ENCODE results near the gene PELI2. TPM values are rescaled to one million over a fixed set of nuclear protein-coding genes. Genes with fewer than 3 reads are reported as not detected.

The PELI2 gene
- total RNA-seq, 3 donors from 2014 or later (not counting 1 experiment from before 2014, with no cell fraction given): 16.4 to 25.0 (median 24.9) TPM

DNA sequence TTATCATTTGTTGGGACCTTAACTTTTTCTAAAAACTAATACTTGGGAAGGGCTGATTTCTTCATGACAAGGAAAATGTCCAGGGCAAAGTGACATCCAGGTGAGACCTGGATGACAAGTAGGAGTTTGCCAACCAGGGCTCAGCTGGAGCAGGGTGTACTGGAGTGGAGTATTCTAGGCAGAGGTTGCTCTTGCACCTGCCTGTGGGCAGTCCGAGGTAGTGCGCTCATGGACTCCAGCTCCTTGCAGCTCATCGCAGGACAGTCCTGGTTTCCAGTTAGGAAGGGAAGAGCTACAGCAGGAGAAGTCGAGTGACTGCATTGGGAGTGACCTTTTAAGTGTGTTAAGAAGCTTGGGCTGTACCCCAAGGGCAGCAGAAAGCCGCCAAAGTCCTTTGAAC is 175.9 kb downstream of the PELI2 start:
- H3K27me3 ChIP-seq (ENCODE audit: control insufficient read depth, insufficient read depth, low read length): no peaks in the 10 kb centered on the region
- H3K27ac Mint-ChIP-seq: no peak overlapping the region
- 83% methylated on average over 5 of the region's 5 CpGs for WGBS (ENCODE audit: insufficient coverage)

DNA sequence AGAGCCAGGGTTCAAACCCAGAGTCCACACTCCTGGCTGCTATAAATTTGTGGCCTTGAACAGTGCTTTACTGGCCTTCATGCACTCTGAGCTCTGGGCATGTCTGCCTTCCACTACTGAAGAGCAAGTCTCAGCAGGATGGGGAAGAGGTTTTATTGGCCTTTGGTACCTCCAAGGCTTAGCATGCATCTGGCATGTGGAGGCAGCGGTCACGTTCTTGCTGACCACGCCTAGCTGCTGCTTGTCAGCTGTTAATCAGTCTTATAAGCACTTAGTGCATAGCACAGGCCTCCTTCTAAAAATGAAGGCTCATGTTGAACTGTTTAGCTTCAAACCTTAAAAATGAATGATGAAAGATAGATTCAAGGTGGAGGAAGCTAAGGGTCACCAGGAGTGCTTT is 177.5 kb downstream of the PELI2 start:
- TF ChIP-seq, protein P1, sequence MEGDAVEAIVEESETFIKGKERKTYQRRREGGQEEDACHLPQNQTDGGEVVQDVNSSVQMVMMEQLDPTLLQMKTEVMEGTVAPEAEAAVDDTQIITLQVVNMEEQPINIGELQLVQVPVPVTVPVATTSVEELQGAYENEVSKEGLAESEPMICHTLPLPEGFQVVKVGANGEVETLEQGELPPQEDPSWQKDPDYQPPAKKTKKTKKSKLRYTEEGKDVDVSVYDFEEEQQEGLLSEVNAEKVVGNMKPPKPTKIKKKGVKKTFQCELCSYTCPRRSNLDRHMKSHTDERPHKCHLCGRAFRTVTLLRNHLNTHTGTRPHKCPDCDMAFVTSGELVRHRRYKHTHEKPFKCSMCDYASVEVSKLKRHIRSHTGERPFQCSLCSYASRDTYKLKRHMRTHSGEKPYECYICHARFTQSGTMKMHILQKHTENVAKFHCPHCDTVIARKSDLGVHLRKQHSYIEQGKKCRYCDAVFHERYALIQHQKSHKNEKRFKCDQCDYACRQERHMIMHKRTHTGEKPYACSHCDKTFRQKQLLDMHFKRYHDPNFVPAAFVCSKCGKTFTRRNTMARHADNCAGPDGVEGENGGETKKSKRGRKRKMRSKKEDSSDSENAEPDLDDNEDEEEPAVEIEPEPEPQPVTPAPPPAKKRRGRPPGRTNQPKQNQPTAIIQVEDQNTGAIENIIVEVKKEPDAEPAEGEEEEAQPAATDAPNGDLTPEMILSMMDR (IDR thresholded peaks at IDR 0.05): no peak
- ATAC-seq (no peak), DNase-seq (no peak)
- no peaks in the 10 kb centered on the region for H3K36me3 Mint-ChIP-seq
- Histone ChIP-seq H3K36me3 (ENCODE audit: control insufficient read depth, insufficient read depth, low read length) (peaks cover 2% of the 10 kb centered on the region), H3K27me3 (ENCODE audit: control insufficient read depth, insufficient read depth, low read length) (no peaks in the 10 kb centered on the region), H3K4me1 (ENCODE audit: control insufficient read depth, insufficient read depth, low read length) (no peaks in the 10 kb centered on the region), H3K9me3 (ENCODE audit: control insufficient read depth, insufficient read depth, low read length) (no peaks in the 10 kb centered on the region), H3K27ac (ENCODE audit: low read length) (no peak overlapping the region), H3K4me3 (ENCODE audit: low read length) (no peak overlapping the region)
- H3K27me3 Mint-ChIP-seq (ENCODE audit: low read depth in 2 of 2): no peaks in the 10 kb centered on the region
- intact Hi-C loops (cut with micrococcal nuclease): no loop called here
- WGBS (ENCODE audit: insufficient coverage): 89% methylated on average over 3 of the region's 3 CpGs
- H3K27ac Mint-ChIP-seq: no peak overlapping the region
- H3K4me1 Mint-ChIP-seq: peaks cover 13 to 16% of the 10 kb centered on the region in 2 donors
- H3K4me3 Mint-ChIP-seq: no peak overlapping the region
- H3K9me3 Mint-ChIP-seq: no peaks in the 10 kb centered on the region

More for the DNA sequence above, 175.9 kb downstream of the PELI2 start:
- Histone ChIP-seq H3K36me3 (ENCODE audit: control insufficient read depth, insufficient read depth, low read length) (peaks cover 8% of the 10 kb centered on the region), H3K9me3 (ENCODE audit: control insufficient read depth, insufficient read depth, low read length) (no peaks in the 10 kb centered on the region), H3K27ac (ENCODE audit: low read length) (no peak overlapping the region), H3K4me1 (ENCODE audit: control insufficient read depth, insufficient read depth, low read length) (no peaks in the 10 kb centered on the region), H3K4me3 (ENCODE audit: low read length) (no peak overlapping the region)
- intact Hi-C loops (cut with micrococcal nuclease): no loop called here
- peaks cover 13 to 16% of the 10 kb centered on the region in 2 donors for H3K4me1 Mint-ChIP-seq
- ATAC-seq: peak in 1 of 3 donors; percentile 48
- no peaks in the 10 kb centered on the region for H3K27me3 Mint-ChIP-seq (ENCODE audit: low read depth in 2 of 2)
- TF ChIP-seq, protein P1 (IDR thresholded peaks at IDR 0.05): no peak
- DNase-seq: no peak
- no peaks in the 10 kb centered on the region for H3K36me3 Mint-ChIP-seq
- H3K9me3 Mint-ChIP-seq: no peaks in the 10 kb centered on the region
- no peak overlapping the region for H3K4me3 Mint-ChIP-seq

DNA sequence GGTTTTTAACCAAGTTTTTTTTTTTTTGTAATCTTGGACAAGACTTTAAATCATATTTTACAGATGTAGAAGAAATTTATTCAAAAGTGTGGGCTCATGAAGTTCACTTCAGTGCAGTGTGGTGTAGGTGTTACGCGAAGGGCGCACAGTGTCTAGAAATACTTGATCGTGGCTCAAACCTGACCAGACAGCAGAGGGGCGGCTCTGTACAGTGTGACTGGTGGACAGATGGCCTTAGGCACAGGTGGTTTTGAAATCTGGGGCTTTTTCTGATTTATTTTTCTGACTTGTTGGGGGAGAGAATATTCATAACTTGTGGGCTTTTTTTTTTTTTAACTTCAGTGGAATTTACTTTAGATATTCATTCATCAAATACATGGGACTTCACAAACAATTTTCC is 179.2 kb downstream of the PELI2 start:
- TF ChIP-seq, protein P1 (IDR thresholded peaks at IDR 0.05): no peak
- intact Hi-C loops (cut with micrococcal nuclease): no loop called here
- Mint-ChIP-seq H3K36me3 (no peaks in the 10 kb centered on the region), H3K9me3 (no peaks in the 10 kb centered on the region), H3K27ac (no peak overlapping the region), H3K4me1 (peaks cover 13 to 16% of the 10 kb centered on the region in 2 donors), H3K4me3 (no peak overlapping the region), H3K27me3 (ENCODE audit: low read depth in 2 of 2) (no peaks in the 10 kb centered on the region)
- Histone ChIP-seq H3K4me1 (ENCODE audit: control insufficient read depth, insufficient read depth, low read length) (no peaks in the 10 kb centered on the region), H3K36me3 (ENCODE audit: control insufficient read depth, insufficient read depth, low read length) (no peaks in the 10 kb centered on the region), H3K27me3 (ENCODE audit: control insufficient read depth, insufficient read depth, low read length) (no peaks in the 10 kb centered on the region), H3K9me3 (ENCODE audit: control insufficient read depth, insufficient read depth, low read length) (no peaks in the 10 kb centered on the region), H3K27ac (ENCODE audit: low read length) (no peak overlapping the region), H3K4me3 (ENCODE audit: low read length) (no peak overlapping the region)
- WGBS (ENCODE audit: insufficient coverage): 85% methylated on average over 5 of the region's 5 CpGs
- no peak for DNase-seq
- no peak for ATAC-seq

DNA sequence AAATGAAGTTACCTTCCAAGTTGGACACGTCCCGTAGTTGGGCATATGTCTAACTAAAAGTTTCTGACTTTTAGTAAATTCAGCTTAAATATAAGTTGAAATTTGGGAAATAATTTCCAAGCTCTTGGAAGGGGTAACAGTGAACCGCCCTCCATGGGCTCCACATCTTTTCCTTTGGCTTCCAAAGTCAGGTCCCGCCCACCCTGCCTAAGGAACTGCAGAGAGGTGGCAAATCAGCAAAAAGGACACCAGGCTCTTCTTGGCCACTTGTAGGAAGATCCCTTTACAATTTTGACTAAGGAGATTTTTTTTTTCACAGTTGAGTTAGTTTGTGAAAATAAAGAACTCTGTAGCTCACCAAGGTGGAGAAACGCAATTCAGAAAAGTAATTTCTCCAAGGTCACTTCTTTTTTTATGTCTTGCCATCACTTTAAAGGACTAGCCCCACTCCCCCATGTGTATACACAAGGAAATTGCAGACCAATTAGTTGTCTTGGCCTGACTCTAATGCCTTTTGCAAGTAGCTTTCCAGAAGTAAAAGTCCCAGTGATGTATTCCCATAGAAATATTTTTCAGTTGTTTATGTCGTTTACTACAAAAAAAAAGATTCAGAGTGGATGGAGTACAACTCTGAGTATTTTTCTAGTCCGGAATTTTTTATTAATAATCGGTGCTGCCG is 181.2 kb downstream of the PELI2 start:
- H3K4me3 ChIP-seq (ENCODE audit: low read length): no peak overlapping the region
- no peak overlapping the region for H3K27ac Mint-ChIP-seq
- H3K36me3 Mint-ChIP-seq: no peaks in the 10 kb centered on the region
- H3K27me3 Mint-ChIP-seq (ENCODE audit: low read depth in 2 of 2): no peaks in the 10 kb centered on the region
- H3K4me1 Mint-ChIP-seq: peaks cover 8 to 16% of the 10 kb centered on the region in 2 donors
- DNase-seq (no peak), ATAC-seq (no peak)
- TF ChIP-seq, protein P1 (IDR thresholded peaks at IDR 0.05): no peak
- H3K27me3 ChIP-seq (ENCODE audit: control insufficient read depth, insufficient read depth, low read length): no peaks in the 10 kb centered on the region
- no peaks in the 10 kb centered on the region for H3K36me3 ChIP-seq (ENCODE audit: control insufficient read depth, insufficient read depth, low read length)
- no peak overlapping the region for H3K27ac ChIP-seq (ENCODE audit: low read length)
- WGBS (ENCODE audit: insufficient coverage): 93% methylated on average over 9 of the region's 9 CpGs
- intact Hi-C loops (cut with micrococcal nuclease): no loop called here
- no peak overlapping the region for H3K4me3 Mint-ChIP-seq
- no peaks in the 10 kb centered on the region for H3K9me3 Mint-ChIP-seq
- H3K4me1 ChIP-seq (ENCODE audit: control insufficient read depth, insufficient read depth, low read length): no peaks in the 10 kb centered on the region
- no peaks in the 10 kb centered on the region for H3K9me3 ChIP-seq (ENCODE audit: control insufficient read depth, insufficient read depth, low read length)
